ENCODE results near the gene RGS14.
"Not testable (repeated sequence)": the region's sequence is repeated elsewhere in the genome, so short reads cannot be mapped to it uniquely, and the experiment has no call there.

RGS14 gene

GRCh38 chr5:177372910-177373309 is 15.2 kb downstream of the RGS14 start:
- H3K27me3 ChIP-seq (ENCODE audit: control insufficient read depth in 1 of 2, insufficient read depth in 2 of 2, low read length in 2 of 2) = peaks cover 0 to 2% of the 10 kb centered on the region in 2 donors
- no peaks in the 10 kb centered on the region for H3K9me3 ChIP-seq (ENCODE audit: control insufficient read depth in 2 of 2, low read length in 2 of 2)
- H3K4me3 ChIP-seq (ENCODE audit: low read length in 2 of 2) = no peak overlapping the region
- H3K4me1 ChIP-seq (ENCODE audit: control insufficient read depth, insufficient read depth, low read length) = peaks cover 9% of the 10 kb centered on the region
- H3K27ac ChIP-seq (ENCODE audit: low read length) = no peak overlapping the region
- H3K36me3 ChIP-seq (ENCODE audit: control insufficient read depth in 2 of 2, insufficient read depth in 2 of 2, low read length in 2 of 2) = no peaks in the 10 kb centered on the region
- no peak overlapping the region for H3K9ac ChIP-seq (ENCODE audit: low read length in 2 of 2)

GRCh38 chr5:177373806-177374205 is 16.1 kb downstream of the RGS14 start:
- Histone ChIP-seq H3K4me3 (ENCODE audit: low read length in 2 of 2) (no peak overlapping the region), H3K4me1 (ENCODE audit: control insufficient read depth, insufficient read depth, low read length) (peaks cover 9% of the 10 kb centered on the region), H3K9ac (ENCODE audit: low read length in 2 of 2) (no peak overlapping the region), H3K36me3 (ENCODE audit: control insufficient read depth in 2 of 2, insufficient read depth in 2 of 2, low read length in 2 of 2) (no peaks in the 10 kb centered on the region), H3K27ac (ENCODE audit: low read length) (no peak overlapping the region), H3K9me3 (ENCODE audit: control insufficient read depth in 2 of 2, low read length in 2 of 2) (no peaks in the 10 kb centered on the region), H3K27me3 (ENCODE audit: control insufficient read depth in 1 of 2, insufficient read depth in 2 of 2, low read length in 2 of 2) (peaks cover 0 to 2% of the 10 kb centered on the region in 2 donors)

- Histone ChIP-seq H3K27me3 (ENCODE audit: control insufficient read depth in 1 of 2, insufficient read depth in 2 of 2, low read length in 2 of 2) (peaks cover 0 to 2% of the 10 kb centered on the region in 2 donors), H3K9me3 (ENCODE audit: control insufficient read depth in 2 of 2, low read length in 2 of 2) (no peaks in the 10 kb centered on the region), H3K36me3 (ENCODE audit: control insufficient read depth in 2 of 2, insufficient read depth in 2 of 2, low read length in 2 of 2) (no peaks in the 10 kb centered on the region), H3K9ac (ENCODE audit: low read length in 2 of 2) (no peak overlapping the region), H3K4me3 (ENCODE audit: low read length in 2 of 2) (no peak overlapping the region), H3K4me1 (ENCODE audit: control insufficient read depth, insufficient read depth, low read length) (peaks cover 9% of the 10 kb centered on the region), H3K27ac (ENCODE audit: low read length) (no peak overlapping the region)
Measured at GRCh38 chr5:177374211-177374610, 16.5 kb downstream of the RGS14 start.

- not testable (repeated sequence) for H3K9me3 ChIP-seq (ENCODE audit: control insufficient read depth in 2 of 2, low read length in 2 of 2); H3K27me3 ChIP-seq (ENCODE audit: control insufficient read depth in 1 of 2, insufficient read depth in 2 of 2, low read length in 2 of 2); H3K4me3 ChIP-seq (ENCODE audit: low read length in 2 of 2); H3K36me3 ChIP-seq (ENCODE audit: control insufficient read depth in 2 of 2, insufficient read depth in 2 of 2, low read length in 2 of 2); H3K9ac ChIP-seq (ENCODE audit: low read length in 2 of 2); H3K27ac ChIP-seq (ENCODE audit: low read length); H3K4me1 ChIP-seq (ENCODE audit: control insufficient read depth, insufficient read depth, low read length)
Measured at GRCh38 chr5:177375516-177375915, 17.8 kb downstream of the RGS14 start.

GRCh38 chr5:177376107-177376506 is 18.4 kb downstream of the RGS14 start:
- peaks cover 0 to 2% of the 10 kb centered on the region in 2 donors for H3K27me3 ChIP-seq (ENCODE audit: control insufficient read depth in 1 of 2, insufficient read depth in 2 of 2, low read length in 2 of 2)
- H3K27ac ChIP-seq (ENCODE audit: low read length) = no peak overlapping the region
- no peaks in the 10 kb centered on the region for H3K36me3 ChIP-seq (ENCODE audit: control insufficient read depth in 2 of 2, insufficient read depth in 2 of 2, low read length in 2 of 2)
- H3K9ac ChIP-seq (ENCODE audit: low read length in 2 of 2) = no peak overlapping the region
- peaks cover 7% of the 10 kb centered on the region for H3K4me1 ChIP-seq (ENCODE audit: control insufficient read depth, insufficient read depth, low read length)
- no peak overlapping the region for H3K4me3 ChIP-seq (ENCODE audit: low read length in 2 of 2)
- no peaks in the 10 kb centered on the region for H3K9me3 ChIP-seq (ENCODE audit: control insufficient read depth in 2 of 2, low read length in 2 of 2)

- Histone ChIP-seq H3K9me3 (ENCODE audit: control insufficient read depth in 2 of 2, low read length in 2 of 2) (no peaks in the 10 kb centered on the region), H3K4me1 (ENCODE audit: control insufficient read depth, insufficient read depth, low read length) (peaks cover 3% of the 10 kb centered on the region), H3K27ac (ENCODE audit: low read length) (no peak overlapping the region), H3K4me3 (ENCODE audit: low read length in 2 of 2) (no peak overlapping the region), H3K9ac (ENCODE audit: low read length in 2 of 2) (no peak overlapping the region), H3K36me3 (ENCODE audit: control insufficient read depth in 2 of 2, insufficient read depth in 2 of 2, low read length in 2 of 2) (no peaks in the 10 kb centered on the region), H3K27me3 (ENCODE audit: control insufficient read depth in 1 of 2, insufficient read depth in 2 of 2, low read length in 2 of 2) (peaks cover 0 to 2% of the 10 kb centered on the region in 2 donors)
Measured at GRCh38 chr5:177377851-177378776, 20.4 kb downstream of the RGS14 start.

GRCh38 chr5:177378884-177379883 is 21.5 kb downstream of the RGS14 start:
- Histone ChIP-seq H3K4me1 (ENCODE audit: control insufficient read depth, insufficient read depth, low read length) (peaks cover 3% of the 10 kb centered on the region), H3K36me3 (ENCODE audit: control insufficient read depth in 2 of 2, insufficient read depth in 2 of 2, low read length in 2 of 2) (no peaks in the 10 kb centered on the region), H3K9ac (ENCODE audit: low read length in 2 of 2) (no peak overlapping the region), H3K9me3 (ENCODE audit: control insufficient read depth in 2 of 2, low read length in 2 of 2) (no peaks in the 10 kb centered on the region), H3K27ac (ENCODE audit: low read length) (no peak overlapping the region), H3K4me3 (ENCODE audit: low read length in 2 of 2) (no peak overlapping the region), H3K27me3 (ENCODE audit: control insufficient read depth in 1 of 2, insufficient read depth in 2 of 2, low read length in 2 of 2) (peaks cover 0 to 2% of the 10 kb centered on the region in 2 donors)

- H3K9me3 ChIP-seq (ENCODE audit: control insufficient read depth in 2 of 2, low read length in 2 of 2) = no peaks in the 10 kb centered on the region
- H3K27me3 ChIP-seq (ENCODE audit: control insufficient read depth in 1 of 2, insufficient read depth in 2 of 2, low read length in 2 of 2) = peaks cover 0 to 2% of the 10 kb centered on the region in 2 donors
- H3K36me3 ChIP-seq (ENCODE audit: control insufficient read depth in 2 of 2, insufficient read depth in 2 of 2, low read length in 2 of 2) = no peaks in the 10 kb centered on the region
- no peak overlapping the region for H3K27ac ChIP-seq (ENCODE audit: low read length)
- no peak overlapping the region for H3K9ac ChIP-seq (ENCODE audit: low read length in 2 of 2)
- H3K4me3 ChIP-seq (ENCODE audit: low read length in 2 of 2) = no peak overlapping the region
- H3K4me1 ChIP-seq (ENCODE audit: control insufficient read depth, insufficient read depth, low read length) = peaks cover 3% of the 10 kb centered on the region
Measured at GRCh38 chr5:177380805-177381126, 23.0 kb downstream of the RGS14 start.

GRCh38 chr5:177382423-177383029 is 24.8 kb downstream of the RGS14 start:
- H3K27ac ChIP-seq (ENCODE audit: low read length) = no peak overlapping the region
- H3K4me3 ChIP-seq (ENCODE audit: low read length in 2 of 2) = no peak overlapping the region
- H3K27me3 ChIP-seq (ENCODE audit: control insufficient read depth in 1 of 2, insufficient read depth in 2 of 2, low read length in 2 of 2) = peaks cover 0 to 2% of the 10 kb centered on the region in 2 donors
- peaks cover 3% of the 10 kb centered on the region for H3K4me1 ChIP-seq (ENCODE audit: control insufficient read depth, insufficient read depth, low read length)
- no peak overlapping the region for H3K9ac ChIP-seq (ENCODE audit: low read length in 2 of 2)
- H3K36me3 ChIP-seq (ENCODE audit: control insufficient read depth in 2 of 2, insufficient read depth in 2 of 2, low read length in 2 of 2) = no peaks in the 10 kb centered on the region
- no peaks in the 10 kb centered on the region for H3K9me3 ChIP-seq (ENCODE audit: control insufficient read depth in 2 of 2, low read length in 2 of 2)

- Histone ChIP-seq H3K27ac (ENCODE audit: low read length) (no peak overlapping the region), H3K27me3 (ENCODE audit: control insufficient read depth in 1 of 2, insufficient read depth in 2 of 2, low read length in 2 of 2) (no peaks in the 10 kb centered on the region)
Measured at GRCh38 chr5:177383181-177383580, 25.5 kb downstream of the RGS14 start.

More at GRCh38 chr5:177383181-177383580, 25.5 kb downstream of the RGS14 start:
- H3K36me3 ChIP-seq (ENCODE audit: control insufficient read depth in 2 of 2, insufficient read depth in 2 of 2, low read length in 2 of 2) = no peaks in the 10 kb centered on the region
- H3K4me3 ChIP-seq (ENCODE audit: low read length in 2 of 2) = no peak overlapping the region
- no peak overlapping the region for H3K9ac ChIP-seq (ENCODE audit: low read length in 2 of 2)
- peaks cover 3% of the 10 kb centered on the region for H3K4me1 ChIP-seq (ENCODE audit: control insufficient read depth, insufficient read depth, low read length)
- no peaks in the 10 kb centered on the region for H3K9me3 ChIP-seq (ENCODE audit: control insufficient read depth in 2 of 2, low read length in 2 of 2)
